ENCODE measurements around the gene RTTN. TPM values are rescaled to one million over a fixed set of nuclear protein-coding genes. Genes with fewer than 3 reads are reported as not detected.

Gene RTTN
- total RNA-seq, 4 donors from 2014 or later: 10.8 to 58.1 (median 22.4) TPM

DNA sequence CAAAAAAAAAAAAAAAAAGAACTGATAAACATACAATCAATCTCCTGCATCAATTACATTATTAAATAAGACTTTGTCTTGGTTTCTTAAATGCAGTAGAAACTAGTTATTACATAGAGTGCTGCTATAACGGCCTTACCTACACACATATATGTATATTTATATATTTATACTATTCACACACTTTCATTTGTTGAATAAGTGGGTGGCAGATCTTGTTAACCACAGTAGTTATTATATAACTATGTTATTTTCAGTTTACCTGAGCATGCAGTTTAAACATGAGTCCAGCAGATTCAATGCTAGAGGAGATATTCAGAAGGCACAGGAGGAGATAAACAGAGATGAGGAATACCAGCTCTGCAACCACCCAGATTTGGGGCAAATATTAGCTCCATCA is 176.3 kb downstream of the RTTN start:
- intact Hi-C loops (cut with DNase I; ENCODE audit: low total_unique reads): no loop called here
- no peaks in the 10 kb centered on the region for H3K27me3 ChIP-seq
- TF ChIP-seq, protein P1, sequence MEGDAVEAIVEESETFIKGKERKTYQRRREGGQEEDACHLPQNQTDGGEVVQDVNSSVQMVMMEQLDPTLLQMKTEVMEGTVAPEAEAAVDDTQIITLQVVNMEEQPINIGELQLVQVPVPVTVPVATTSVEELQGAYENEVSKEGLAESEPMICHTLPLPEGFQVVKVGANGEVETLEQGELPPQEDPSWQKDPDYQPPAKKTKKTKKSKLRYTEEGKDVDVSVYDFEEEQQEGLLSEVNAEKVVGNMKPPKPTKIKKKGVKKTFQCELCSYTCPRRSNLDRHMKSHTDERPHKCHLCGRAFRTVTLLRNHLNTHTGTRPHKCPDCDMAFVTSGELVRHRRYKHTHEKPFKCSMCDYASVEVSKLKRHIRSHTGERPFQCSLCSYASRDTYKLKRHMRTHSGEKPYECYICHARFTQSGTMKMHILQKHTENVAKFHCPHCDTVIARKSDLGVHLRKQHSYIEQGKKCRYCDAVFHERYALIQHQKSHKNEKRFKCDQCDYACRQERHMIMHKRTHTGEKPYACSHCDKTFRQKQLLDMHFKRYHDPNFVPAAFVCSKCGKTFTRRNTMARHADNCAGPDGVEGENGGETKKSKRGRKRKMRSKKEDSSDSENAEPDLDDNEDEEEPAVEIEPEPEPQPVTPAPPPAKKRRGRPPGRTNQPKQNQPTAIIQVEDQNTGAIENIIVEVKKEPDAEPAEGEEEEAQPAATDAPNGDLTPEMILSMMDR (IDR thresholded peaks at IDR 0.05): no peak
- TF ChIP-seq POLR2A (IDR thresholded peaks at IDR 0.05): no peak

GRCh38 chr18:70028734-70029133 is 176.8 kb downstream of the RTTN start:
- no peak for DNase-seq
- Histone ChIP-seq H3K4me1 (no peaks in the 10 kb centered on the region), H3K4me3 (no peak overlapping the region), H3K36me3 (no peaks in the 10 kb centered on the region), H3K27me3 (no peaks in the 10 kb centered on the region), H3K27ac (no peak overlapping the region), H3K9me3 (no peaks in the 10 kb centered on the region)
- TF ChIP-seq, protein P1 (IDR thresholded peaks at IDR 0.05): no peak
- TF ChIP-seq POLR2A (IDR thresholded peaks at IDR 0.05): no peak
- intact Hi-C loops (cut with DNase I; ENCODE audit: low total_unique reads): no loop called here

More for the DNA sequence above, 176.3 kb downstream of the RTTN start:
- no peaks in the 10 kb centered on the region for H3K4me1 ChIP-seq
- no peaks in the 10 kb centered on the region for H3K36me3 ChIP-seq
- no peak overlapping the region for H3K4me3 ChIP-seq
- no peak overlapping the region for H3K27ac ChIP-seq
- no peak for DNase-seq
- H3K9me3 ChIP-seq: no peaks in the 10 kb centered on the region

GRCh38 chr18:70028084-70028483 is 177.4 kb downstream of the RTTN start:
- no peaks in the 10 kb centered on the region for H3K4me1 ChIP-seq
- H3K9me3 ChIP-seq: no peaks in the 10 kb centered on the region
- no peaks in the 10 kb centered on the region for H3K27me3 ChIP-seq
- no peak overlapping the region for H3K27ac ChIP-seq
- intact Hi-C loops (cut with DNase I; ENCODE audit: low total_unique reads): no loop called here
- TF ChIP-seq, protein P1 (IDR thresholded peaks at IDR 0.05): no peak
- TF ChIP-seq POLR2A (IDR thresholded peaks at IDR 0.05): no peak
- no peaks in the 10 kb centered on the region for H3K36me3 ChIP-seq
- no peak for DNase-seq
- H3K4me3 ChIP-seq: no peak overlapping the region

GRCh38 chr18:70025580-70025979 is 179.9 kb downstream of the RTTN start:
- no peaks in the 10 kb centered on the region for H3K36me3 ChIP-seq
- no peak for DNase-seq
- TF ChIP-seq, protein P1 (IDR thresholded peaks at IDR 0.05): no peak
- no peak for TF ChIP-seq POLR2A (IDR thresholded peaks at IDR 0.05)

GRCh38 chr18:70024829-70025228 is 180.7 kb downstream of the RTTN start:
- Histone ChIP-seq H3K4me1 (no peaks in the 10 kb centered on the region), H3K4me3 (no peak overlapping the region), H3K27me3 (no peaks in the 10 kb centered on the region), H3K9me3 (no peaks in the 10 kb centered on the region), H3K27ac (no peak overlapping the region), H3K36me3 (no peaks in the 10 kb centered on the region)
- no peak for DNase-seq
- no peak for TF ChIP-seq POLR2A (IDR thresholded peaks at IDR 0.05)
- TF ChIP-seq, protein P1 (IDR thresholded peaks at IDR 0.05): no peak
- intact Hi-C loops (cut with DNase I; ENCODE audit: low total_unique reads): no loop called here

More at GRCh38 chr18:70025580-70025979, 179.9 kb downstream of the RTTN start:
- intact Hi-C loops (cut with DNase I; ENCODE audit: low total_unique reads): no loop called here
- H3K4me3 ChIP-seq: no peak overlapping the region
- H3K27me3 ChIP-seq: no peaks in the 10 kb centered on the region
- no peaks in the 10 kb centered on the region for H3K4me1 ChIP-seq
- H3K27ac ChIP-seq: no peak overlapping the region
- no peaks in the 10 kb centered on the region for H3K9me3 ChIP-seq

Data from uterus (tissue), 4 donors.